ENCODE results near the gene CD58.

The CD58 gene

GRCh38 chr1:116554924-116555323 lies 15.9 kb downstream of the CD58 start:
- no peak overlapping the region for H3K4me3 ChIP-seq (ENCODE audit: low read depth, low read length)
- TF ChIP-seq CTCF (IDR thresholded peaks at IDR 0.05; ENCODE audit: borderline replicate concordance, insufficient read depth, low read depth, low read length), result no peak

- TF ChIP-seq CTCF (IDR thresholded peaks at IDR 0.05; ENCODE audit: borderline replicate concordance, insufficient read depth, low read depth, low read length), result no peak
- H3K4me3 ChIP-seq (ENCODE audit: low read depth, low read length), result no peak overlapping the region
These were observed 17.3 kb downstream of the CD58 start for GRCh38 chr1:116553386-116554115.

GRCh38 chr1:116546354-116546977 lies 24.4 kb downstream of the CD58 start:
- H3K4me3 ChIP-seq (ENCODE audit: low read depth, low read length), result no peak overlapping the region
- TF ChIP-seq CTCF (IDR thresholded peaks at IDR 0.05; ENCODE audit: borderline replicate concordance, insufficient read depth, low read depth, low read length), result no peak

- H3K4me3 ChIP-seq (ENCODE audit: low read depth, low read length), result no peak overlapping the region
- TF ChIP-seq CTCF (IDR thresholded peaks at IDR 0.05; ENCODE audit: borderline replicate concordance, insufficient read depth, low read depth, low read length), result no peak
These were observed 25.5 kb downstream of the CD58 start for GRCh38 chr1:116545359-116545705.

GRCh38 chr1:116544588-116545358 lies 26.1 kb downstream of the CD58 start:
- H3K4me3 ChIP-seq (ENCODE audit: low read depth, low read length), result no peak overlapping the region
- TF ChIP-seq CTCF (IDR thresholded peaks at IDR 0.05; ENCODE audit: borderline replicate concordance, insufficient read depth, low read depth, low read length), result no peak

GRCh38 chr1:116540088-116540487 lies 30.7 kb downstream of the CD58 start:
- no peak overlapping the region for H3K4me3 ChIP-seq (ENCODE audit: low read depth, low read length)
- TF ChIP-seq CTCF (IDR thresholded peaks at IDR 0.05; ENCODE audit: borderline replicate concordance, insufficient read depth, low read depth, low read length), result no peak

Measured in GM12875 (cell line).